Aorta (tissue), 5 donors: ENCODE results near the gene CDK14. TPM values are rescaled to one million over a fixed set of nuclear protein-coding genes. Genes with fewer than 3 reads are reported as not detected.
A peak's percentile ranks its signal among the peaks of the same experiment; 100 is the strongest.
"Not testable (repeated sequence)": the region's sequence is repeated elsewhere in the genome, so short reads cannot be mapped to it uniquely, and the experiment has no call there.

Experiments
- ATAC-seq: fragments of 200-7000 bp; cut with Tn5 transposase; one replicate; pipeline ENCODE4 v1.9.1; 2022; ENCODE audit warnings: moderate library complexity; ENCODE audit not compliant: low FRiP score
- DNase-seq, 2 donors: peaks; one replicate each; pipeline ENCODE4 v3.0.0-alpha.2; 2020
- H3K27ac ChIP-seq, 2 donors: one replicate each; pipeline ENCODE4 v1.5.1; 2013; ENCODE audit warnings: low read length in 2 of 2, mild to moderate bottlenecking in 2 of 2, moderate library complexity in 2 of 2, control low read depth in 1 of 2, inconsistent platforms in 1 of 2, low read depth in 1 of 2
- H3K27me3 ChIP-seq, 2 donors: one replicate each; pipeline ENCODE4 v1.6.1; 2013; ENCODE audit warnings: control low read depth in 1 of 2, low read length in 1 of 2, mild to moderate bottlenecking in 1 of 2, moderate library complexity in 1 of 2; ENCODE audit not compliant: insufficient read depth in 2 of 2, control insufficient read depth in 1 of 2
- H3K36me3 ChIP-seq, 2 donors: one replicate each; pipeline ENCODE4 v1.6.1; 2013; ENCODE audit warnings: control low read depth in 1 of 2, low read length in 1 of 2, mild to moderate bottlenecking in 1 of 2; ENCODE audit not compliant: insufficient read depth in 2 of 2, control insufficient read depth in 1 of 2
- H3K4me1 ChIP-seq, 2 donors: one replicate each; pipeline ENCODE4 v1.6.1; 2013; ENCODE audit warnings: low read length in 2 of 2, control low read depth in 1 of 2, mild to moderate bottlenecking in 1 of 2, moderate library complexity in 1 of 2; ENCODE audit not compliant: insufficient read depth in 2 of 2, control insufficient read depth in 1 of 2
- H3K4me3 ChIP-seq, 2 donors: one replicate each; pipeline ENCODE4 v1.5.1; 2013; ENCODE audit warnings: low read length in 2 of 2, control low read depth in 1 of 2, mild to moderate bottlenecking in 1 of 2
- H3K9me3 ChIP-seq: one replicate; pipeline ENCODE4 v1.6.1; 2013; ENCODE audit warnings: mild to moderate bottlenecking, low read length; ENCODE audit not compliant: control insufficient read depth
- WGBS, 2 donors: extraction: QIAGEN DNeasy Blood & Tissue Kit; methylation state at CpG; one replicate each; pipeline ENCODE4 v1.1.7; 2013; 5-methylcytosine and 5-hydroxymethylcytosine counted together
- intact Hi-C, 2 donors: fragments of 100-400 bp; cut with DNase I; formaldehyde crosslinking; loops; one replicate each; pipeline versions ENCODE4 v1.14.2 to v1.15.0; 2022
- polyA plus RNA-seq, 2 donors: library from polyadenylated mRNA; stranded (reverse); fragments of 200-250 nt; gene quantifications; one replicate each; pipeline ENCODE4 v1.2.3, GENCODE V29; 2013
- total RNA-seq, 2 donors: library from RNA; stranded (reverse); fragmentation: NEBNext Ultra II Directional; extraction: Animal tissue kit (Norgen Biotek cat#: 25700); gene quantifications; one replicate each; pipeline ENCODE4 v1.2.1, GENCODE V29; 2021
- donor health status: healthy with polysubstance abuse.
- donor health status: Bipolar disorder and iron deficiency.
- donor health status: DM: no; HTN: no; CAD: no.
- donor health status: DM: no; HTN: no; CAD: no.
- donor health status: DM: yes; HTN: yes; CAD: no.

The CDK14 gene
- total and polyA plus RNA-seq, 4 donors = 4.6 to 72.4 (median 29.5) TPM

DNA sequence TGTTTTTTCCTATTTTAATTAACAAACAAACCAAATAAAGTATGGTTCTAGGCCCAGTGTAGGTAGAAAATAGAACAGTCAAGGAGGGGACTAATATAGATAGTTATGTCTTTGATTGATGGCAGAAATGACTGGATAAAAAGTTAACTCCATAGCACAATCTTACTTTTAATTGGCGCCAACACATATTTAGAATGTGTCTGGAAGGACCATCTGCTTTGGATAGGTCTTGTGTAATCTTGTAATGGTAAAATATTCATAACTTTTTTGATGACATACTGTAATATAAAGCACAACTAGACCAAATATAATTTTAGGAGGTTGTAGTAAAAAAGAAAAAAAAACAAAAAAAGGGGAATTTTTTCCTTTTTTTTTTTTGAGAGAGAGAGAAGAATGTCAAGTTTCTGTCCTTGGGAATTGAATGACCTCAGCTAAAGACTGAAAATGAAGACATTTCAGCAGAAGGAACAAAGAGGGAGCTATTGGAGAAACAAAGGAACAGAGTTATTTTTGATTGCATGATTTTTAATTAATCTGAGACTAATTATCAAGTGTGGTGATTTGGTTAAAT, 193.7 kb downstream of the CDK14 start:
- WGBS, 2 donors = 95 to 100% methylated on average over 1 of the region's 1 CpG
- Histone ChIP-seq H3K36me3 (peaks cover 0 to 3% of the 10 kb centered on the region in 2 donors), H3K27me3 (no peaks in the 10 kb centered on the region), H3K9me3 (no peaks in the 10 kb centered on the region), H3K4me1 (no peaks in the 10 kb centered on the region), H3K4me3 (no peak overlapping the region), H3K27ac (no peak overlapping the region)
- intact Hi-C loops = no loop called here
- ATAC-seq = no peak
- DNase-seq = no peak

DNA sequence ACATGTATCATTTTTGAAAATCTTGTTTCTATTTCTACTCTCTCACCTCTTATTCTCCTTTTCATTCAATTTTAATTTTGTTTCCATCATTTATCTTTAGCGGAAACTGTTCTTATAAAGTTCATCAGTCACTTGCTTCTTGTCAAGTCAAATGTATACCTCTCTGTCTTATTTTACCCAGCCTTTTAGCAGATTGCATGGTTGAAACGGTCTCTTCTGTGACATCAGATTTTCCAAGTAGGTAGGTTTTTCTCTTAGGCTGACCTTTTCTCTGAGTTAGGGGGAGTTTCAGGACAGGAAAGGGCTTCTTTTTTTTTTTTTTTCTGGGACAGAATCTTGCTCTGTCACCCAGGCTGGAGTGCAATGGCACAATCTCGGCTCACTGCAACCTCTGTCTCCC, 195.5 kb downstream of the CDK14 start:
- WGBS, 2 donors = 80% methylated on average over 3 of the region's 3 CpGs
- ATAC-seq (no peak), DNase-seq (no peak)
- Histone ChIP-seq H3K9me3 (no peaks in the 10 kb centered on the region), H3K4me1 (no peaks in the 10 kb centered on the region), H3K27me3 (no peaks in the 10 kb centered on the region), H3K36me3 (peaks cover 0 to 3% of the 10 kb centered on the region in 2 donors), H3K27ac (no peak overlapping the region), H3K4me3 (no peak overlapping the region)
- intact Hi-C loops = no loop called here

DNA sequence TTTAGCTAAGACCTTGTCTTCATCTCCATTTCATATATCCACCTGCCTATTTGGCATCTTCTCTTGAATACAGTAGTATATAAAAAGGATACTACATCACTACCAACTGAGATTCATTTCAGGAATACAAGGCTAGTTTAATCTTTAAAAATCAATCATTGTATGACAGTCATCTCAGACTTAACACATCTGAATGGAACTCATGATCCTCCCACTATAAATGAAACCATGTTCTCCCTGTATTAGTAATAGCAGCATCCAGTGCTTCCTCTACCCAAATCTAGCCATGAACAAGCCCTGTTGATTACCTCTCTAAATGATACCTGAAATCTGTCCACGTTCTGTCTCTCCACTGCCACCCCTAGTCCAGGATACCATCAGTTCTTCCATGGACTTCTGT, 196.2 kb downstream of the CDK14 start:
- ATAC-seq (no peak), DNase-seq (no peak)
- 94 to 95% methylated on average over 1 of the region's 1 CpG for WGBS, 2 donors
- Histone ChIP-seq H3K27me3 (no peaks in the 10 kb centered on the region), H3K4me3 (no peak overlapping the region), H3K9me3 (no peaks in the 10 kb centered on the region), H3K36me3 (peaks cover 0 to 3% of the 10 kb centered on the region in 2 donors), H3K4me1 (no peaks in the 10 kb centered on the region), H3K27ac (no peak overlapping the region)
- intact Hi-C loops = no loop called here

DNA sequence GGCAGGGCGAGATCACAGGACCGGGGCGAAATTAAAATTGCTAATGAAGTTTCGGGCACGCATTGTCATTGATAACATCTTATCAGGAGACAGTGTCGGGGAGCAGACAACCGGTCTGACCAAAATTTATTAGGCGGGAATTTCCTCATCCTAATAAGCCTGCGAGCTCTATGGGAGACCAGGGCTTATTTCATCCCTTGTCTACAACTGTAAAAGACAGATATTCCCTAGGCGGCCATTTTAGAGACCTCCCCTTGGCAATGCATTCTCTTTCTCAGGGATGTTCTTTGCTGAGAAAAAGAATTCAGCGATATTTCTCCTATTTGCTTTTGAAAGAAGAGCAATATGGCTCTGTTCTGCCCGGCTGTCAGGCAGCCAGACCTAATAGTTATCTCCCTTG, 198.1 kb downstream of the CDK14 start:
- H3K4me1 ChIP-seq, H3K4me3 ChIP-seq, H3K9me3 ChIP-seq, H3K27me3 ChIP-seq, H3K27ac ChIP-seq, ATAC-seq, DNase-seq, H3K36me3 ChIP-seq, intact Hi-C loops: not testable (repeated sequence)
- 94 to 97% methylated on average over 12 of the region's 12 CpGs for WGBS, 2 donors

DNA sequence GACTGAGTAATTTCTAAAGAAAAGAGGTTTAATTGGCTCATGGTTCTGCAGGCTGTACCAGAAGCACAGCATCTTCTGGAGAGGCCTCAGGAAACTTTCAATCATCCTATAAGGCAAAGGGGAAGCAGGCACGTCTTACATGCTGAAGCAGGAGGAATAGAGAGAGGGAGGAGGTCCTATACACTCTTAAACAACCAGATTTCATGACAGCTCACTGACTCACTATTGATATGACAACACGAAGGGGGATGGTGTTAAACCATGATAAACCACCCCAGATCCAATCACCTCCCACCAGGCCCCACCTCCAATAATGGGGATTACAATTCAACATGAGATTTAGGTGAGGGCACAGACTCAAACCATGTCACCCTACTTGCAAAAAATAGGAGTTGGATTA, 201.5 kb downstream of the CDK14 start:
- 93 to 95% methylated on average over 2 of the region's 2 CpGs for WGBS, 2 donors
- no peaks in the 10 kb centered on the region for H3K27me3 ChIP-seq
- H3K27ac ChIP-seq = no peak overlapping the region
- H3K9me3 ChIP-seq = no peaks in the 10 kb centered on the region
- ATAC-seq (no peak), DNase-seq (no peak)
- H3K4me1 ChIP-seq = no peaks in the 10 kb centered on the region
- no peak overlapping the region for H3K4me3 ChIP-seq
- intact Hi-C loops = no loop called here
- no peaks in the 10 kb centered on the region for H3K36me3 ChIP-seq

DNA sequence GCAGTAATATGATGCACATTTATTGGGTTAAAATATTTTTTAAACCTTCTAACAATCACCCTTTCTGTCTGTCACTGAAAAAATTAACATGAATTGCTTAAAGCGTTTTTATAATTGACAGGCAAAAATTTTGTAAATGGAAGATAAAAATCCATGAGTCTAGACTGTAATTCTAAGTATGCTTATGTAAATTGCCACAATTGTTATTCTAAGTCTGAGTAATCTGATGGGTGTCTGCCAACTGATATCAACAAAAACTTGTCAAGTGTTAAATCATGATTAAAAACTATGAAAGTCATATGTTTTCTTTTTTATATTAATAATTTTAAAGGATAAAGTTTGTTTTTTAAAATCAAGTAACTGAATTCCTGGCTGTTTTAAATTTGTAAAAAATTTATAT, 208.2 kb downstream of the CDK14 start:
- no peak for DNase-seq
- H3K27me3 ChIP-seq = no peaks in the 10 kb centered on the region
- no peaks in the 10 kb centered on the region for H3K4me1 ChIP-seq
- WGBS, 2 donors = 3% methylated on average over 1 of the region's 1 CpG
- no peak overlapping the region for H3K27ac ChIP-seq
- no peaks in the 10 kb centered on the region for H3K9me3 ChIP-seq
- H3K36me3 ChIP-seq = no peaks in the 10 kb centered on the region
- H3K4me3 ChIP-seq = no peak overlapping the region
- intact Hi-C loops = no loop called here
- no peak for ATAC-seq

DNA sequence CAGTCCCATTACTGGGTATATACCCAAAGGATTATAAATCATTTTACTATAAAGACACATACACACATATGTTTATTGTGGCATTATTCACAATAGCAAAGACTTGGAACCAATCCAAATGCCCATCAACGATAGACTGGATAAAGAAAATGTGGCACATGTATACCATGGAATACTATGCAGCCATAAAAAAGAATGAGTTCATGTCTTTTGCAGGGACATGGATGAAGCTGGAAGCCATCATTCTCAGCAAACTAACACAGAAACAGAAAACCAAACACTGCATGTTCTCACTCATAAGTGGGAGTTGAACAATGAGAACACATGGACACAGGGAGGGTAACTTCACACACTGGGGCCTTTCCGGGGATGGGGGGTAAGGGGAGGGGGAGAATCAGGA, 219.4 kb downstream of the CDK14 start:
- H3K9me3 ChIP-seq, ATAC-seq, DNase-seq, H3K36me3 ChIP-seq, H3K4me1 ChIP-seq, intact Hi-C loops, H3K4me3 ChIP-seq, H3K27ac ChIP-seq, H3K27me3 ChIP-seq: not testable (repeated sequence)
- WGBS, 2 donors = 50 to 87% methylated on average over 2 of the region's 2 CpGs

DNA sequence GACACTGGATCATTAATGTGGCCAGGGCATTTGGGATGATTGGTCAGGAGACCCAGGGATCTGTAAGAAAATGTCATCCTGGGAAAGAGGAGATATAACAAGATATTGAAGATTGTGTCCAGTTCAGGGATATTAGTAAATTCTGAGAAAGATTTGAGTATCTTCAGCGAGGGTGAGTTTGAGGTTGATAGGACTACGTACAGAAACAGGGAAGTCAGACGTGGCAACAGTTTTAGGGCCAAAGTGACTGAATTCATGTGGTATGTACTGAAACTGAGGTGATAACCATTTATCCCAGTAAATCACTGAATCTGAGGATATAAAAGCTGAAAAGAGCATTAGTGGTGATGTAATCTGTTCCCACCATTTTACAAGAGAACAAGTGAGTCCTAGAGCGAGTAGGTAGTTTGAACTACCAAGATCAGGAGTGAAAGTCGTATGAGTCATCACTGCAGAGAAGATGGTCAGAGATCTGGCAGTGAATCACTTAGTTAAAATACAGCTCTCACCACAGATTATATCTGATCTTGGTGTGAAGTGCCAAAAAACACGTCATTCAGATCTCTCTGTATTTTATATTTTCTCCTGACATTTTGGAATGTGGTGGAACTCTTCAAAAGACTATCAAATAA, 220.5 kb downstream of the CDK14 start:
- peaks cover 0 to 3% of the 10 kb centered on the region in 2 donors for H3K4me1 ChIP-seq
- DNase-seq (no peak), ATAC-seq (peak; percentile 62)
- H3K9me3 ChIP-seq = no peaks in the 10 kb centered on the region
- intact Hi-C loops = no loop called here
- 14 to 19% methylated on average over 6 of the region's 6 CpGs for WGBS, 2 donors
- H3K4me3 ChIP-seq = no peak overlapping the region
- H3K27me3 ChIP-seq = no peaks in the 10 kb centered on the region
- no peaks in the 10 kb centered on the region for H3K36me3 ChIP-seq
- H3K27ac ChIP-seq = no peak overlapping the region

DNA sequence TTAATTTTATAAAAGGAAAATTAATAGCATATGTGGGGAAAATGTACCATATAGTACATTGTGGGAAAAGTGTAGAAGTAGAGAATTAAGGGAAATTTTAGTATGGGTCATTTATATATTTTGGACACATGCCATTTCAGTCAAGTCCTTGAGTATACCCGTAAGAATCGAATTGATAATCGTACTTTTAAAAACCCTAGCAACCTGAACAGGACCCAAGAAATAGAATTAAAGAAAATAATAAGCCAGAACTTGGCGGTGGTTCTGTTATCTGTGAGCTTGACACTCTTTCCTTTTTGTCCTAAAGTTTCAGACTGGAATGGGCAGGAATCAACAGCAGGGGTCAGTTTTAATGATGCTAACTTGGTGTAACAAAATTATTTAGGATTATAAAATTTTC, 221.0 kb downstream of the CDK14 start:
- H3K4me3 ChIP-seq = no peak overlapping the region
- no peaks in the 10 kb centered on the region for H3K9me3 ChIP-seq
- DNase-seq (no peak), ATAC-seq (peak; percentile 8)
- H3K36me3 ChIP-seq = no peaks in the 10 kb centered on the region
- H3K27ac ChIP-seq = no peak overlapping the region
- H3K27me3 ChIP-seq = no peaks in the 10 kb centered on the region
- 4 to 11% methylated on average over 4 of the region's 4 CpGs for WGBS, 2 donors
- peaks cover 0 to 3% of the 10 kb centered on the region in 2 donors for H3K4me1 ChIP-seq
- intact Hi-C loops = no loop called here
